A549 (cell line): ENCODE data around the gene FAAP24.
"Not testable (repeated sequence)": the region's sequence is repeated elsewhere in the genome, so short reads cannot be mapped to it uniquely, and the experiment has no call there.

Experiments
- BCL3 ChIP-seq: fragments of >200 bp; sonication (Bioruptor Twin); formaldehyde crosslinking; IDR thresholded peaks from 3 replicates; pipeline ENCODE4 v1.6.1; 2016
- CEBPB ChIP-seq, 2 experiments: fragments of >200 bp in 1 of 2; sonication (Bioruptor Twin) in 1 of 2; formaldehyde crosslinking in 1 of 2; IDR thresholded peaks; 2 replicates each; pipeline ENCODE4 v1.6.1; 2012 to 2016
- CHD2 ChIP-seq: fragments of 150-350 bp; IDR thresholded peaks from 2 replicates; pipeline ENCODE4 v1.6.1; 2014; ENCODE audit warnings: low read length; ENCODE audit not compliant: partially characterized antibody
- CTCF ChIP-seq: fragments of >200 bp; sonication (Bioruptor Twin); formaldehyde crosslinking; IDR thresholded peaks from 3 replicates; pipeline ENCODE4 v1.5.1; 2016
- ELK1 ChIP-seq: fragments of 150-350 bp; IDR thresholded peaks from 2 replicates; pipeline ENCODE4 v1.6.1; 2014; ENCODE audit warnings: low read depth, mild to moderate bottlenecking, low read length
- ESRRA ChIP-seq: fragments of 150-350 bp; IDR thresholded peaks from 2 replicates; pipeline ENCODE4 v1.6.1; 2014; ENCODE audit warnings: mild to moderate bottlenecking, low read length, borderline replicate concordance
- JUN ChIP-seq, 2 experiments: fragments of >200 bp; sonication (Bioruptor Twin); formaldehyde crosslinking; IDR thresholded peaks; 2 replicates in 1 of 2; 3 replicates in 1 of 2; pipeline ENCODE4 v1.6.1; 2016 to 2017
- MAX ChIP-seq: IDR thresholded peaks from 2 replicates; pipeline ENCODE4 v1.6.1; 2012
- MAZ ChIP-seq: fragments of 150-350 bp; IDR thresholded peaks from 2 replicates; pipeline ENCODE4 v1.6.1; 2014; ENCODE audit warnings: antibody characterized with exemption, low read depth, low read length, borderline replicate concordance
- POLR2A ChIP-seq: IDR thresholded peaks from 2 replicates; pipeline ENCODE4 v1.6.1; 2012; ENCODE audit warnings: mild to moderate bottlenecking, low read length
- RCOR1 ChIP-seq: fragments of 150-350 bp; IDR thresholded peaks from 2 replicates; pipeline ENCODE4 v1.6.1; 2014; ENCODE audit warnings: antibody characterized with exemption, low read length, low read depth
- RFX5 ChIP-seq: fragments of 450-650 bp; IDR thresholded peaks from 2 replicates; pipeline ENCODE4 v1.7.1; 2014; ENCODE audit warnings: antibody characterized with exemption, mild to moderate bottlenecking, moderate library complexity
- TP53 ChIP-seq: fragments of 250-450 bp; sonication (Bioruptor Pico); IDR thresholded peaks from 2 replicates; pipeline ENCODE4 v1.5.0; 2021; ENCODE audit warnings: mild to moderate bottlenecking, moderate library complexity
- USF2 ChIP-seq: fragments of 450-650 bp; IDR thresholded peaks from 2 replicates; pipeline ENCODE4 v1.6.1; 2014; ENCODE audit warnings: antibody characterized with exemption

- TF ChIP-seq CTCF; MAX; TP53 (CRISPR knock-in tag); POLR2A; RFX5; CHD2; BCL3; RCOR1; CEBPB (IDR thresholded peaks at IDR 0.05); ESRRA; MAZ; JUN (IDR thresholded peaks at IDR 0.05); ELK1; USF2: not testable (repeated sequence)
Observed at GRCh38 chr19:32988254-32988653, 16.2 kb downstream of the FAAP24 start.
